Thyroid gland (tissue), 4 donors: ENCODE data around the gene UBR4. TPM values are rescaled to one million over a fixed set of nuclear protein-coding genes. Genes with fewer than 3 reads are reported as not detected.

Source experiments
- DNase-seq, 2 donors: peaks; one replicate each; pipeline ENCODE4 v3.0.0-alpha.2; 2019
- H3K27ac ChIP-seq, 3 donors: fragments of 200-600 bp; sonication (generic); 1 replicate in 2 of 3; 2 replicates in 1 of 3; pipeline ENCODE4 v1.5.1; 2016 to 2019; ENCODE audit warnings: mild to moderate bottlenecking in 1 of 3, moderate library complexity in 1 of 3
- H3K27me3 ChIP-seq: fragments of 200-600 bp; sonication (generic); one replicate; pipeline ENCODE4 v1.5.1; 2019
- H3K36me3 ChIP-seq, 2 donors: fragments of 200-600 bp; sonication (generic); one replicate each; pipeline ENCODE4 v1.5.1; 2016 to 2019
- H3K4me1 ChIP-seq, 2 donors: fragments of 200-600 bp; sonication (generic); one replicate each; pipeline ENCODE4 v1.5.1; 2017 to 2019
- H3K4me3 ChIP-seq, 3 donors: fragments of 200-600 bp; sonication (generic); replicated peaks in 1 of 3; 1 replicate in 2 of 3; 2 replicates in 1 of 3; pipeline ENCODE4 v1.5.1; 2016; ENCODE audit warnings: mild to moderate bottlenecking in 1 of 3
- H3K9me3 ChIP-seq: fragments of 200-600 bp; sonication (generic); one replicate; pipeline ENCODE4 v1.5.1; 2017
- CTCF ChIP-seq, 6 experiments: fragments of 200-600 bp in 3 of 6; fragments of 450-650 bp in 3 of 6; sonication (generic) in 3 of 6; IDR thresholded peaks; one replicate each; pipeline ENCODE4 v1.5.1; 2016 to 2019; ENCODE audit warnings: antibody characterized with exemption in 6 of 6, mild to moderate bottlenecking in 2 of 6, inconsistent platforms in 1 of 6, moderate library complexity in 1 of 6
- POLR2A ChIP-seq, 2 donors: fragments of 450-650 bp; IDR thresholded peaks; one replicate each; pipeline ENCODE4 v1.6.1; 2017; ENCODE audit warnings: antibody characterized with exemption in 2 of 2, mild to moderate bottlenecking in 2 of 2, moderate library complexity in 1 of 2
- WGBS, 2 donors: methylation state at CpG; one replicate each; pipeline ENCODE4 v1.1.5; 2017; 5-methylcytosine and 5-hydroxymethylcytosine counted together
- intact Hi-C: fragments of 100-400 bp; cut with DNase I; formaldehyde crosslinking; loops from one replicate; pipeline ENCODE4 v1.15.1; 2023
- total RNA-seq, 4 donors: library from RNA; depleted of rRNA; stranded (reverse); fragments of >200 nt; gene quantifications; one replicate each; pipeline ENCODE4 v1.2.3, GENCODE V29; 2016

The UBR4 gene
- total RNA-seq, 4 donors from 2014 or later: 110 to 221 (median 160) TPM

- H3K27ac ChIP-seq: no peak overlapping the region
- peaks cover 0 to 5% of the 10 kb centered on the region in 2 donors for H3K4me1 ChIP-seq
- no peaks in the 10 kb centered on the region for H3K9me3 ChIP-seq
- H3K36me3 ChIP-seq: peaks cover 84 to 93% of the 10 kb centered on the region in 2 donors
- no peak overlapping the region for H3K4me3 ChIP-seq
- TF ChIP-seq CTCF (IDR thresholded peaks at IDR 0.05) (peak in 5 of 6 experiments; percentile 35 to 71 (median 54)), POLR2A (IDR thresholded peaks at IDR 0.05) (no peak)
- WGBS, 2 donors: 61 to 69% methylated on average over 7 of the region's 7 CpGs
- H3K27me3 ChIP-seq: no peaks in the 10 kb centered on the region
- intact Hi-C loops: loop anchor here (5.0 kb wide), 1 partner anchor 189 kb away; no protein-coding TSS in a partner anchor
- DNase-seq: peak; percentile 59 to 61
Measured at GRCh38 chr1:19096036-19096833, 113.8 kb downstream of the UBR4 start.

- TF ChIP-seq POLR2A (IDR thresholded peaks at IDR 0.05) (no peak), CTCF (IDR thresholded peaks at IDR 0.05) (no peak)
- Histone ChIP-seq H3K4me1 (peaks cover 13 to 28% of the 10 kb centered on the region in 2 donors), H3K4me3 (no peak overlapping the region), H3K9me3 (no peaks in the 10 kb centered on the region), H3K27me3 (no peaks in the 10 kb centered on the region), H3K36me3 (peaks cover 69 to 78% of the 10 kb centered on the region in 2 donors), H3K27ac (no peak overlapping the region)
- intact Hi-C loops: no loop called here
- no peak for DNase-seq
- WGBS, 2 donors: 68 to 76% methylated on average over 8 of the region's 8 CpGs
Measured at GRCh38 chr1:19091196-19091953, 118.7 kb downstream of the UBR4 start.

- H3K4me3 ChIP-seq: no peak overlapping the region
- no peak for DNase-seq
- peaks cover 21 to 40% of the 10 kb centered on the region in 2 donors for H3K4me1 ChIP-seq
- WGBS, 2 donors: 91 to 93% methylated on average over 4 of the region's 4 CpGs
- intact Hi-C loops: loop anchor here (10.0 kb wide), 1 partner anchor 115 kb away; no protein-coding TSS in a partner anchor
- H3K27ac ChIP-seq: peak overlapping the region in 2 of 3 donors; percentile 77 to 94
- H3K36me3 ChIP-seq: peaks cover 61 to 73% of the 10 kb centered on the region in 2 donors
- no peaks in the 10 kb centered on the region for H3K9me3 ChIP-seq
- no peak for TF ChIP-seq POLR2A (IDR thresholded peaks at IDR 0.05)
- TF ChIP-seq CTCF (IDR thresholded peaks at IDR 0.05): no peak
- H3K27me3 ChIP-seq: no peaks in the 10 kb centered on the region
Measured at GRCh38 chr1:19089524-19089923, 120.5 kb downstream of the UBR4 start.

GRCh38 chr1:19088717-19089442 lies 121.2 kb downstream of the UBR4 start:
- no peaks in the 10 kb centered on the region for H3K27me3 ChIP-seq
- DNase-seq: no peak
- H3K27ac ChIP-seq: peak overlapping the region in 2 of 3 donors; percentile 77 to 94
- 94 to 97% methylated on average over 12 of the region's 12 CpGs for WGBS, 2 donors
- no peak overlapping the region for H3K4me3 ChIP-seq
- no peak for TF ChIP-seq POLR2A (IDR thresholded peaks at IDR 0.05)
- TF ChIP-seq CTCF (IDR thresholded peaks at IDR 0.05): no peak
- intact Hi-C loops: loop anchor here (10.0 kb wide), 1 partner anchor 114 kb away; no protein-coding TSS in a partner anchor
- H3K4me1 ChIP-seq: peaks cover 21 to 40% of the 10 kb centered on the region in 2 donors
- no peaks in the 10 kb centered on the region for H3K9me3 ChIP-seq
- H3K36me3 ChIP-seq: peaks cover 61 to 73% of the 10 kb centered on the region in 2 donors
